HG02981 (cell line): ENCODE results near the gene NEK2.
"Not testable (repeated sequence)": the region's sequence is repeated elsewhere in the genome, so short reads cannot be mapped to it uniquely, and the experiment has no call there.

Experiments used
- ATAC-seq: cut with Tn5 transposase; IDR thresholded peaks from one replicate; pipeline ENCODE4 v1.9.1; 2021; ENCODE audit warnings: mild to moderate bottlenecking, moderate library complexity; ENCODE audit not compliant: unreplicated experiment

Gene NEK2

DNA sequence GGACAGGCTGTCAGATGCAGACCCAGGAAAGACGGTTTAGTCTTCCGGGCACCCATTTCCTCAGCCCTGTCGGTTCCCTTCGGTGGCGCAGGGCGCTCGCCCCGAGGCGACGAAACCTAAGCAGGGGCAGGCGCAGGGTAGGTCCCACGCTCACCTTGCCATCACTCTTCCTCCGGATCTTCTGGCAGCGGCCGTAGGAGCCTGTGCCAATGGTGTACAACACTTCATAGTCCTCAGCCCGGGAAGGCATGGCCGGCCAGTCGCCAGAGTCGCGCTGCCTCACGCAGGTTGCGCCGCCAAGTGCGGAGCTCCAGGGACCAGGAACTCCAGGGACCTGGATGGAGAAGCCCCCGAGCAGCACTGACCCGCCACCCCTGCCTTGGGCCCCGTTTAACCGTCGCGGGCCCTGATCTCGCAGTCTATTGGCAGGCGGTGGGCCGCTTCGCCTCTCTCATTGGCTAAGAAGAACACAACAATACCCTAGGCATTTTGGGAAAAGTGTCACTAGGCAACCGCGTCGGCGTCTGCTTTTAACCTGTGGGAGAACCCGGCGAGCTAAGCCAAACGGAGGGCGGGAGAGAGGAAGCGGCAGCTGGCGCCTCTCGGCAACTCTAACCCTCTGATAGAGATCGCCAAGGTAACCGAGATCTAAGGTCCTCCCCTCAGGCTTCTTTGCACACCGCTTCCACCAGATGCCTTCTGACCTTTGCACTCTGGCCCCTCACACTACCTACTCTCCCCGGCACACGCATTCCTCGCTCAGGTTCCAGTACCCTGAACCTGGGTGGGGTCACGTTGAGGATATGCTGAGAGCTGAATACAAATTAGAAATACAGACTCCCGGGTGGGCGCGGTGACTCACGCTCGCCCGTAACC lies at the start of gene NEK2:
TSS of gene NEK2 (minus strand) at position 392 of the 876 bp plus-strand sequence. CDS start at position 250, 142 bp downstream.
- peak; percentile 94 for ATAC-seq

DNA sequence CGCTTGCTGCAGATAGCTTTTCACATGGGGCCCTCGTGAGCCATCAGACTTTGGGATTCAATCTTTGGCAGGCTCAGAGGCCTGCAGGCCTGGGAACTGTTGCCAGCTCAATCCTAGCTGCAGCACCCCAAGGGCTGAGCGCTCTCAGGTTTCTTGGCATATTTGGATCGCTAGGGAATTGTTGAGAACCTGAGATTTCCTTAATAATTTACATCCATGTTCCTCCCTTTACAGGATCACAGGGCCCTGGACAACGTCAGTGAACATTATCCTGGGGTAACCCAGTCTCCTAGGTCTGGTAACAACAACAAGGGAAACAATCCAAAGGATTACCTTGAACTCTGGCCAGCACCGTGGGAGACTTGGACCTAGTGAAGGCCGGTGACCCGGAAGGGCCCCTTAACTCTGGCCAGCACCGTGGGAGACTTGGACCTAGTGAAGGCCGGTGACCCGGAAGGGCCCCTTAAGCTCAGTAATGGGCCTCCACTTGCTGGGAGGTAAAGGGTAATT lies 49.3 kb upstream of the NEK2 start:
- no peak for ATAC-seq

DNA sequence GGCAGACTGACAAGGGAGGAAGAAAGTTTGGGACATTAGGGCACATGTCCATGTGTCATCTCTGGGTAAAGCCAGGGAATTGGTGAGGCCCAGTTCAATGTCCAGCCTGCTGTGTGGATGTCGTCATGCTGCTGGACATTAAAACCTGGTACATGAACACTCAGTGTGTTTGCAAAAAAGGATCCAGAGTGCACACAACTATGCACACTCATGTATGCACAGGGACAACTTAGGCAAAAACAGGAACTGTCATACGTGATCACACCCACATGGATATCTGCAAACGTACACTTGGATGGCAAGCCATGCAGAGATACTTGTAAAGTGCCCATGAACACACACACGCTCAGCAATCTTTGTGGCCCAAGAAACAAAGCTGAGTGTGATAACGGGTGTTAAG lies 47.9 kb upstream of the NEK2 start:
- no peak for ATAC-seq

DNA sequence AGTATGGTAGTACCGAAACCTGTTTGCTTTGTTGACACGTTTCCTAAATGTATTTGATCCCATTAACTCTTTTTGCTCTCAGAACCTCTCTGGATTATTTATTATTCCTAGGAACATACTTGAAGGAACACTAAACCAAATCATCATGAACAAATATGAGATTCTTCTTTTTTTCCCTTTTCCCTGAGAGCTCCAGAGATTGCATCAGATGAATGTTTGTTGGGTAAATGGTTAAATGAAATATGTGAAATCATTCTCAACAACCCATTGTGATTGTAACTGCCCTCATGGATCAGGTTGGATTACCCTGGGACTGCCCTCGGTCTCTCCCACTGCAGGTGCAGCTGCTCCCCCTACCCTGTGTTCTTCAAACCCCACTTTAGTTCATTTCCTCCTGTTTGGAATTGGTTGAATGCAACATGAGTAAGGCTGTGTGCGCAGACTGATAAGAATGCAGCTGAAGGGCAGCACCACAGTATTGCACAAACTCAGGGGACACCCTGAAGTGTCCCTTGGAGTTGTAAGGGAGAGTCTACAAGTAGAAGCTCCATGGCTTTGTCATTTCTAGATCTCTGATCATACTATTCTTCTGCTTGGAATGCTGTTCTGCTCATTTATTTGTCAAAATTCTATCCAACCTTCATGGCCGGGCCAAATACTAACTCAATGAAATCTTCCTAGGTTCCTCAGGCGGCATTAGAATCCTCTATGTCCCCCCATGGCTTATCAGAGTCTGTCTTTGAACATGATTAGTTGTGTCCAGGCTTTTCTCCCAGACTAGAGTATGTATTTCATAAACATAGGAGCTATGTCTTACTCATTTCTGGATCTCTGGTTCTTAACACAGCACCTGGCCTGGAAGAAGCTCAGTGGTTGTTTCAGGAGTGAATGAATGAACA lies 47.1 kb upstream of the NEK2 start:
- ATAC-seq, result no peak

DNA sequence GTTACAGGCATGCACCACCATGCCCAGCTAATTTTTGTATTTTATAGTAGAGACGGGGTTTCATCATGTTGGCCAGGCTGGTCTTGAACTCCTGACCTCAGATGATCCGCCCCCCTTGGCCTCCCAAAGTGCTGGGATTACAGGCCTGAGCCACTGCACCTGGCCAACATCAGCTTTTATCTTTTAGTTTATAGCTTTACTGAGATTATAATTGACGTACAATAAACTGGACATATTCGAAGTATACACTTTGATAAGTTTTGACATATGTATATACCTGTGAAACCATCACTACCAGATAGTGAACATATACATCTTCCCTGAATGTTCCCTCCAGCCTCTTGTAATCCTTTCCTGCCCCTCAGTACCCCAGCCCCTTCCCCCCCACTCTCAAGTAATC lies 41.1 kb upstream of the NEK2 start:
- not testable (repeated sequence) for ATAC-seq

DNA sequence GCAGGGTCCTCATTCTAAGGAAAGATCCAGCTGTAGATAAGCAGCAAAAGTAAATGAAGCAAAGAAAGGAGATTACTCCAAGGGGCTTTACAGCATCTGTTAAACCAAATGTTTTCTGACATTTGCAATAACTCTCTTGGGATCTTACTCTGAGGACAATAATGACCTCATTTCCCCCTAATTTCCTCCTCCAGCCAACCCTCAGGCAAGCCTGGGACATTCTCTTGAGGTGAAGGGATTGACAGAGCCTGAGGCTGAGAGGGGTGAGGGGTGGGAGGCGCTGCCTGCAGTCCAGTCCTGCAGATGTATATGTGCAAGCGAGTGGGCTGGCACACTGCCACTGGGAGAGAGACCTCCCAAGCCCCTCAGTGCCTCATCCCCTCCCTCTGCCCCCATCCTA lies 40.5 kb upstream of the NEK2 start:
- no peak for ATAC-seq

DNA sequence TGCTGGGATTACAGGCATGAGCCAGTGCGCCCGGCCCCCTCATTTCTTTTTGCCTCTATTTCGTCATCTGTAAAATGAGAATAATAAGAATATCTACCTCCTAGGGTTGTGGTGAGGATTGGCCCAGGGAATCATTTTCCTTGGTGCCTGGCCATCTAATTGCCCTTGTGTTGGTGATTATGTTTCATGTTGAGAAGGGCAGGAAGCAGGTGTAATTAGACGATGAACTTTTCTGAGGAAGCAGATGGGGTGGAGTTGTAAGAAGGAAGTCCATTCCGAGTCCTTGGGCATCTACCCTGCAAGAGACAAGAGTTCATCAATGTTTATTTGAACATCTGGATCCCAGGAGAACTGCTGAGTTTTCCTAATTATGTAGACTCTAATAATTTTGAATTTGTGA lies 38.7 kb upstream of the NEK2 start:
- no peak for ATAC-seq

DNA sequence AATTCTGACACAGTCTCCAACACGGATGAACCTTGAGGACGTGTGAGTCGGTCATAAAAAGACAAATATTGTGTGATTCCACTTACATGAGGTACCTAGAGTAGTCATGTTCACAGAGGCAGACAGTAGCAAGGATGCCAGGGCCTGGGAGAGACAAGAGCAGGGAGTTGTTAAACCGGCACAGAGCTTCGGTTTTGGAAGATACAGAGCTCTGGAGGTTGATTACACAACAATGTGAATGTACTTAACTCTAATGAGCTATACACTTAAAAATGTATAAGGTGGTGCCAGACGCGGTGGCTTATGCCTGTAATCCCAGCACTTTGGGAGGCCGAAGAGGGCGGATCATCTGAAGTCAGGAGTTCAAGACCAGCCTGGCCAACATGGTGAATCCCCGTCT lies 37.8 kb upstream of the NEK2 start:
- no peak for ATAC-seq

DNA sequence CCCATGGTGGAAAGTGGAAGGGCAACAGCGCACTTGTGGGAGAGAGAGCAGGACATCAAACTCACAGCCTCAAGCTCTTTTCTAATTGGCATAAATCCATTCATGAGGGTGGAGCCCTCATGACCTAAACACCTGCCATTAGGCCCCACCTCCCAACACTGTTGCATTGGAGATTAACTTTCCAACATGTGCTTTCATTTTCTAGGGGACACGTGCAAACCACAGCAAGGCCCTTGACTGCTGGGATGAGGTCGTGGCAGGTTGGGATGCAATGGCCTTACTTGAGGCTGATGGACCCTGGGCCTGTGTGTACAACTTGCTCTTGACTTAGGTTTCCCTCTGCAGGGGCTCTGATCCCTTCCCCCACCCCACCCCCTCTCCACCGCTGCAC lies 35.9 kb upstream of the NEK2 start:
- ATAC-seq, result no peak

DNA sequence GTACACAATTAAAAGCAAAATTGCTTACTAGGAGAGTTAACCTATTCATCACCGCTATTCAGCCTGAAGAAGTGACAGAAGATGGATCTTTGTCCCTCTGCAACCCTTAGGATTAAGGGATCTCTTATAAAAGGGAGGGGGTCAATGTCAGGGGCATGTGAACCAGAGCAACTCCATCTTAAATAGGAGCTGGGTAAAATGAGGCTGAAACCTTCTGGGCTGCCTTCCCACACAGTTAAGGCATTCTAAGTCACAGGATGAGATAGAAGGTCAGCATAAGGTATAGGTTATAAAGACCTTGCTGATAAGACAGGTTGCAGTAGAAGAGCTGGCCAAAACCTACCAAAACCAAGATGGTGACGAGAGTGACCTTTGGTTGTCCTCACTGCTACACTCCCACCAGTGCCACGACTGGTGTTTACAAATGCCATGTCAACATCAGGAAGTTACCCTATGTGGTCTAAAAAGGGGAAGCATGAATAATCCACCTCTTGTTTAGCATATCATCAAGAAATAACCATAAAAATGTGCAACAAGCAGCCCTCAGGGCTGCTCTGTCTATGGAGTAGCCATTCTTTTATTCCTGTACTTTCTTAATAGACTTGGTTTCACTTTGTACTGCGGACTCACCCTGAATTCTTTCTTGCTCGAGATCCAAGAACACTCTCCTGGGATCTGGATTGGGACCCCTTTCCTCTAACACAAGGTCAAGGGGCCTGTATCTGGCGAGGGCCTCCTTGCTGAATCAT lies 35.3 kb upstream of the NEK2 start:
- no peak for ATAC-seq

DNA sequence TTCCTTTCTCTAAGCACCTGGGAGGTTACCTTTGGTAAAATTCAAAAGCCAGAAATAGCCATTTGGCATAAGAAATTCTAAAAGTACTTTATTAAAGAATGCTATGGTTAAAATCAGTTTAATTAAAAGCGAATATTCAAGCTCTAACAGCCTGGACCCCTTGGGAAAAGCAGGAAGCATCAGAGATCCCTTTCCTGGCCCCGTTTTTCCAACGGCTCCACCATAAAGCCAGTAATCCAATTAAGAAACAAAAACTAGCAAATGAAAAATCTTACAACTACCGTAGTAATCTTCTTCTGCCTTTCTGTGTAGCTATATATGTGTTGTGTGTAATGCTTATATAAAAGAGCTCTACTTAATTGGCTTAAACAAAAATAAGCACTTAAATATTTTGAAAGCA lies 33.5 kb upstream of the NEK2 start:
- ATAC-seq, result no peak

DNA sequence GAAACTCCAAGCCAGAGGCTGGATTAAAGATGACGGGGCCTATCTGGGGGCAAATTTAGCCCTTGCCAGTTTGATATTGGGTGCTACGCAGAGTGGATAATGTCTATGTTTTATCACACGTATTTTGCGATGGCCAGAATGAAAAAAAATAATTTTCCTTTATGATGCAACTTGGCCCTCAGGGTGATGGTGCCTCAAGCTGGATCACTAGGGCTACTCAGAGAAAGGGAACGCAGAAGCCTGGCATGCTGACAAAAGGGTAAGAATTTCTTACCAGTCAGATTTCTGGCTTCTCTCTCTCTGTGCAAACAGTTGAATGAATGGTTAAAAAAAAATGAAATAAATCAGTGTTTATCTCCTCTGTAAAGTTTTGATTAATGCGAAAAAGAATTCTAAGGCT lies 32.6 kb upstream of the NEK2 start:
- no peak for ATAC-seq

DNA sequence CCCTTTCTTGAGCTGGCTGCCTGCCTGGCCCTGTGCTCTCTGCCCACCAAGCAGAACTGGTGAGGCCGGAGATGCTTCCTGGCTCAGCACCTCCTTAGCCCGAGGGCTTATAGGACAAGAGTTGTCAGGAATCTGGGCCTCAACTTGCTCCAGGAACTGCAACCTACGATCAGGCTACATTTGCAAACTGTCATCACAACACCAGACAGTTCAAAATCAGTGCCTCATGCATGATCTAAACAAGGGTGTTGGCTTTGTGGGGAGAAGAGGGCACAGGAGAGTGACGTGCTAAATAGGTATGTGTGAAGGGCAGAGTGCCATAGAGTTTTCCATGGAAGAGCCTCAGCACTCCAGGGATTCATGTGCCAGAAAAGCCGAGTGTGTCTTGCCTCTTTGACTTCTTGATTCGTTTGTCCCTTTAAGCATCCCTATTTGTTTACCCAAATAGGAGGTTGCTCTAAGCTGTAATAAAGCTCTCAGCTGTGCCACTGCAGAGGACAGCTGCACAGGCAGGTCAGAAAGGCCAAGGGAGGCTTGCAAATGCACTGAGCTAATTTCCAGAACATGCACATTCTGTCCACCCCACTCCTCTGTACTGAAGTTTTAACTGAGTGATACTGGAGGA lies 30.2 kb upstream of the NEK2 start:
- ATAC-seq, result no peak

DNA sequence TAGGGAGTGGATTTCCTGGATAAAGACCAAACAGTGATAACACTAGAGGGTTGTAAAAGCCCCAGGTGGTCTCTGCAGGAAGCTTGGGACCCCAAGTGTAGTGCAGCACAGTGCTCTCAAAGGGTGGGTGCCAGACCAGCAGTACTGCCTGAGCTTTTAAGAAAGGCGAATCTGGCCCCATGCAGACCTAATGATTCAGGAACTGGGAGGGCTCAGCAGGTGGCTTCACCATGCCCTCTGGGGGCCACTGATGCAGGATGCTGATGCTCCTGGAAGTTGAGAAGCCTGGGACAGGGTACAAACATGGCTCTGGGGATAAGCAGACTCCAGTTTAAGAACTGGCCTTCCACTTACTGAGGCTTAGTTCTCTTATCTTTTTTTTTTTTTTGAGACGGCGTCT lies 29.1 kb upstream of the NEK2 start:
- ATAC-seq, result no peak

DNA sequence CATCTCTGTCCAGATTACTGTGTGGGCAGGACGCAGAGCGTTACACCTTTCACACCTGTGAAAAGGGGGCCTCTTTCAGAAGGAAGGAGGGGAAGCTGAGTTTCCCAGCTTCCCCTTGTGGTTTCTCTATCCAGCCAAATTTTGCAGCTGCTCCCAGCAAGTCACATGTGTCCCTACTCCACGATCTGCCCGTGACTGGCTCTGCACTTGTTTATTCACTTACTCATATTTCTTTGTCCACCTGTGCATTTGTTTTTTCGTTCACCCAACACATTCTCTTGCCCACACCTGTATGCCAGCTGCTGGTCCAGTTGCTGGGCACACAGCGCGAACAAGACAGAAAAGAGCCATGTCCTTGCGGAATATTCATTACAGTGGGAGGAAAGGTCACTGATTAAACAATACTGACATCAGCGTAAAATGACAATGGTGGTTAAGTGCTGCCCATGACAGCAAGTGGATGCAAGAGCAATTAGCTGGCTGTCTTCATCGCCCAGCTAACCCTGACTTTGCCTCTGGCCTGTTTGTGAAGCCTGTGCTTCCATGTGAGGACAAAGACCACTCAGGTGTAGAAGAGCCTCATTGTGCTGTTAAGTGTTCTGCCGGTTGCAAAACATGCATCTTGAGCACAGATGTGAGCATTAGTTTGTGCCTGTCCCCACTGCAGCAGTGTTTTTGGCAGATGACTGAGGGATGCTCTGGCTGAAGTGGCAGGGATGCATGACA lies 28.6 kb upstream of the NEK2 start:
- no peak for ATAC-seq

DNA sequence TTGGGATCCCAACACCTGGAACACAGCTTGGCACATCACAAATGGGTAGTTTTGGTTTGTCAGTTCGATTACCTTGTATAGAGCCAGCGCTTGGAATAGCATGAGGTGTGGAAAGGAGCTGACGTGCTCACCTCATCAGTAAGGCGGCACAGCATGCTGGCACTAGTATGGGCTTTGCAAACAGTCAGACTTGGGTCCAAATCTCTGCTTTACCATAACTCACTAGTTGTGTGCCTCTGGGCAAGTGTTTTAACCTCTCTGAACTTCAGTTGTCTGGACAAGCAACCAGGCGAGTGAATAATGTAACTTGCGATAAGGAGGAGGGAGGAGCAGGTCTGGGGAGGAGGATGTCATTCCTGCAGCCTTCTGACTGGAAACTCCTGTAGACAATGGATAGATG lies 26.3 kb upstream of the NEK2 start:
- ATAC-seq, result no peak

DNA sequence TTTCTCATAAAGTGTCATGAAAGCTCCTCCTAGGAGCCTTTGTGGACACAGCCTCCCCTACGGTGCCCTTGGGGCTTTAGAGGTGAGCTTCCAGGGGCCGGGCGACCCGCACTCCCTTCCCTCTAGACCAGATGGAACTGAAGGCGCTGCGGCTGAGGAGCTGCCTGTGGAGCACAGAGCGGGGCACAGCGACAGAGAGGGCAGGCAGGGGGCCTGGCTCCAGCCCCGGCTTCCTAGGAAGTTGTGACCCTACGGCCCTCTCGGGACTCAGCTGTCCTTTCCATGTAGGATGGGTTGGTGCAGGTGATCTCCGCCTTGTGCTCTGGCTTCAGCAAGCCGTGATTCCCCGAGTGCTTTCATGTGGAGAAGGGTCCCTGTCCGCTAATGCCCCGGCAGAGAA lies 23.6 kb upstream of the NEK2 start:
- ATAC-seq, result no peak

DNA sequence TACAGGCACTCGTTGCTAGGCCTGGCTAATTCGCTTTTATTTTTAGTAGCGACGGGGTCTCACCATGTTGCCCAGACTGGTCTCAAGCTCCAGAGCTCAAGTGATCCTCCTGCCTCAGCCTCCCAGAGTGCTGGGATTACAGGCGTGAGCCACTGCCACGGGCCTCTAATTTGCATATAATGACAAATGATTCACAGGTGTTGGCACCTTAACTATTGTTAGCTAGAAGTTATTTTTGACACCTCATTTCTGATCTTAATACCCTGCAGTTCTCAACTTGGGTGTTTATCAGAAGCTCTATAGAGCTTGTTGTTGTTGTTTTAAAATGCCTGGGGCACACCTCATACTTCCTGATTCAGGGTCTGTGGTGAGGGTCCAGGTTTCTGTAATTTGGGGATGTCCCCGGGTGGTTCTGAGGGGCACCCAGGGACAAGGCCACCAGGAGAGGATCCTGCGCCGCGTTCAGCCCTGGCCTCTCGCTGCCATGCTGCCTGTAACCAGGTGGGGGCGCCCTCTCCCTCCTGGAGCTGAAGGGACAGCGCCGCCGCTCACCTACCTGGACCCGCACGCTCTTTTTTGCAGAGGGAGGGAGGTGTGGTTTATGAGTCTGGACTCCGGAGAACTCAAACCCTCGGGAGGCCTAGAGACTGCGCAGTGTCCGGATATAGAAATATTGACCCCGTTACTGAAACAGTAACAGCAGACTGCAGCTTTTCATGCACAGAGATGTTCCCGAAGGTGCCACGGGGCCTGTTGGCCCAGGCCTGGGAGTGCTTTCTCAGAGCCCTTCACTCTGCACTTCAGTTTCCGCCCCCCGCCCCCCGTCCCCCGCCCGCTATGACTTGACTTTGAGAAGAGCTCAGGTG lies 23.0 kb upstream of the NEK2 start:
- peak; percentile 47 for ATAC-seq

DNA sequence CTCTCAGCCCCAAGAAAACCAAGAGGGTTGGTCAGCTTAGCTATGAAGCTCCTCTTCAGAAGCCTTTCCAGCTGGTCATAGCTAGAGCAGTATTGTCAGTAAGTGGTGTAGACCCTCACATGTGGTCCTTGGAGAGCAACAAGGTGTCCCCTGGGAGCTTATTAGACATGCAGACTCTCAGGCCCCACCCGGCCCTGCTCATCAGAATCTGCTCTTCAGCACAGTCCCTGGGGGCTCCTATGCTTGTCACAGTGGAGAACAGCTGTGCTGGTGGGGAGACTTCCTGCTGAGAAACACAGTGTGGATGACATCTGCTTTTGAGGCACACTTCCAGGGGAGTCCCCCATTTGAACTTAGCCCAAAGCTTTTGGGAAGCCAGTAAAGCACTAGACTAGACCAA lies 21.9 kb upstream of the NEK2 start:
- peak; percentile 74 for ATAC-seq
